BE2C (cell line): ENCODE measurements around the gene ANAPC5.

Source experiments
- DNase-seq: peaks from one replicate; pipeline ENCODE4 v3.0.0-alpha.2; 2020
- H3K27me3 ChIP-seq: fragments of 250-450 bp; sonication (Bioruptor Pico); 2 replicates; pipeline ENCODE4 v1.5.1; 2020; ENCODE audit warnings: mild to moderate bottlenecking
- H3K36me3 ChIP-seq: fragments of 250-450 bp; sonication (Bioruptor Pico); 2 replicates; pipeline ENCODE4 v1.5.1; 2020; ENCODE audit warnings: mild to moderate bottlenecking
- H3K4me1 ChIP-seq: fragments of 250-450 bp; sonication (Bioruptor Pico); 2 replicates; pipeline ENCODE4 v1.5.1; 2020
- H3K4me3 ChIP-seq: 2 replicates; pipeline ENCODE4 v1.5.1; 2011; ENCODE audit warnings: low read depth, low read length
- H3K9me3 ChIP-seq: fragments of 250-450 bp; sonication (Bioruptor Pico); 2 replicates; pipeline ENCODE4 v1.5.1; 2020
- TF ChIP-seq, protein P1 (sequence below): IDR thresholded peaks from 2 replicates; pipeline ENCODE4 v1.5.1; 2012; ENCODE audit warnings: mild to moderate bottlenecking, low read depth, low read length

The ANAPC5 gene

DNA sequence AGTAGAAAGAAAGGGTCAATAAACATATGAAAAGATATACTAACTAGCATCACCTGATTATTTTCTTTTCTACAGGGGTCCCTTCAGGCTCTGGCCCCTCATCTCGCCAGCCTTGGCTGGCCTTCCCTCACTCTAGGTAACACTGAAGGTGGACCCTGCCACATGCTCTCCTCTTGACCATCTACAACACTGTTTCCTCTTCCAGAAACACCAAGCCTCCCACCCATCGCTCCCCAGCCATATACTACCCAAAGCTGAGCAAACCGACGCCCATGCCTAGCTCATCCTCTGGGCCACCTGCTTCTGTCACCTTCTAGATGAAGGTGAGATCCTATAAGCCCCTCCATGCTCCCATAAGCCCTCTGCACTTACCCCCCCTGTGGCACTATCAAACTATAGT, 14.8 kb downstream of the ANAPC5 start:
- no peak for DNase-seq
- H3K4me1 ChIP-seq: no peaks in the 10 kb centered on the region
- peaks cover 70% of the 10 kb centered on the region for H3K36me3 ChIP-seq
- TF ChIP-seq, protein P1, sequence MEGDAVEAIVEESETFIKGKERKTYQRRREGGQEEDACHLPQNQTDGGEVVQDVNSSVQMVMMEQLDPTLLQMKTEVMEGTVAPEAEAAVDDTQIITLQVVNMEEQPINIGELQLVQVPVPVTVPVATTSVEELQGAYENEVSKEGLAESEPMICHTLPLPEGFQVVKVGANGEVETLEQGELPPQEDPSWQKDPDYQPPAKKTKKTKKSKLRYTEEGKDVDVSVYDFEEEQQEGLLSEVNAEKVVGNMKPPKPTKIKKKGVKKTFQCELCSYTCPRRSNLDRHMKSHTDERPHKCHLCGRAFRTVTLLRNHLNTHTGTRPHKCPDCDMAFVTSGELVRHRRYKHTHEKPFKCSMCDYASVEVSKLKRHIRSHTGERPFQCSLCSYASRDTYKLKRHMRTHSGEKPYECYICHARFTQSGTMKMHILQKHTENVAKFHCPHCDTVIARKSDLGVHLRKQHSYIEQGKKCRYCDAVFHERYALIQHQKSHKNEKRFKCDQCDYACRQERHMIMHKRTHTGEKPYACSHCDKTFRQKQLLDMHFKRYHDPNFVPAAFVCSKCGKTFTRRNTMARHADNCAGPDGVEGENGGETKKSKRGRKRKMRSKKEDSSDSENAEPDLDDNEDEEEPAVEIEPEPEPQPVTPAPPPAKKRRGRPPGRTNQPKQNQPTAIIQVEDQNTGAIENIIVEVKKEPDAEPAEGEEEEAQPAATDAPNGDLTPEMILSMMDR: no peak
- H3K4me3 ChIP-seq: no peak overlapping the region
- H3K9me3 ChIP-seq: no peaks in the 10 kb centered on the region
- H3K27me3 ChIP-seq: no peaks in the 10 kb centered on the region

DNA sequence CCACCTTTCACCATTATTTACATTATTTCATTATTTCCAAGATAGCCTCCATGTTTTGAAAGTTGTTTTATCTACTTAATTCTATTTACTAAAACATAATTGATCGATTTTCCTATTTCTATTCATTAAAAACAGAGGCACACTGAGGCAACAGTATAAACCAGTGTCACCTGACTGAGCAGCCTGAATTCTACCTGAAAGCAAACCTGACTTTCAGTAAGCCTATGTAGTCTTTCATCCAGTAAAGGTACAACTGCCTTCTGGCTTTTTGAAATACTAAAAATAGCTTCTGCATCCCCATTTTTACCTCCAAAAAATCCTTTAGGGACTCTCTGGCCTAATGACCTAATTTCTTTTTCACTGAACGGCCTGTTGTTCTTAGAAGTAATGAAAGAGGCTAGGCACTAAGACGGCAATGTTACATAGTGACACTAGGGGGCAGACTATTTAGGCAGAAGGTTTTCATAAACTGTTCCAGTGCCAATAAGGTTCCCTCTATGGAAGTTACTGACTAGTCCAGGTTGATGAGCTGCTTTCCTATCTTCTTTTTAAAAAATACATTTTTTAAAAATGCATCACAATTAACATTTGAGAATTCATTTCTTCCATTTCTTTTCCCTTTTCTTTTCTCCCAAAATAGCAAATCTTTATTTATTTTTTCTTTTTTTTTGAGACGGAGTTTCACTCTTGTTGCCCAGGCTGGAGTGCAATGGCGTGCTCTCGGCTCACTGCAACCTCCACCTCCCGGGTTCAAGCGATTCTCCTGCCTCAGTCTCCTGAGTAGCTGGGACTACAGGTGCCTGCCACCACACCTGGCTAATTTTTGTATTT, 17.5 kb downstream of the ANAPC5 start:
- Histone ChIP-seq H3K36me3 (peaks cover 83% of the 10 kb centered on the region), H3K4me3 (no peak overlapping the region), H3K27me3 (no peaks in the 10 kb centered on the region), H3K4me1 (no peaks in the 10 kb centered on the region), H3K9me3 (no peaks in the 10 kb centered on the region)
- no peak for DNase-seq
- TF ChIP-seq, protein P1: peak; percentile 89

DNA sequence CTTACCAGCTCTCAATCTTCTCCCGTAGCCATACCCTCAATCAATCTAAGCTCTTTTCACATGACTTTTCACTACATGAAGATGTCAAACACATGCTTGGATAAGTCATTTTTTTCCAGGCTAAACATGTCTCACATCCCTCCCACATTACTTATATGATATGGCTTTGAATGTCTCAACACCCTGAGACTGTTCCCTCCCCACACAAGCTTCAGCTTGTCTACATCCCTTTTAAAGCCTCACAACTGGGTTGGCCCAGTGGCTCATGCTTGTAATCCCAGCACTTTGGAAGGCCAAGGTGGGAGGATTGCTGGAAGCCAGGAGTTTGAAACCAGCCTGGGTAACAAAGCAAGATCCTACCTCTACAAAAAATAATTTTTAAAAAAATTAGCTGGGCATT, 18.5 kb downstream of the ANAPC5 start:
- Histone ChIP-seq H3K9me3 (no peaks in the 10 kb centered on the region), H3K27me3 (no peaks in the 10 kb centered on the region), H3K4me1 (no peaks in the 10 kb centered on the region), H3K36me3 (peaks cover 88% of the 10 kb centered on the region), H3K4me3 (no peak overlapping the region)
- TF ChIP-seq, protein P1: no peak
- DNase-seq: no peak

DNA sequence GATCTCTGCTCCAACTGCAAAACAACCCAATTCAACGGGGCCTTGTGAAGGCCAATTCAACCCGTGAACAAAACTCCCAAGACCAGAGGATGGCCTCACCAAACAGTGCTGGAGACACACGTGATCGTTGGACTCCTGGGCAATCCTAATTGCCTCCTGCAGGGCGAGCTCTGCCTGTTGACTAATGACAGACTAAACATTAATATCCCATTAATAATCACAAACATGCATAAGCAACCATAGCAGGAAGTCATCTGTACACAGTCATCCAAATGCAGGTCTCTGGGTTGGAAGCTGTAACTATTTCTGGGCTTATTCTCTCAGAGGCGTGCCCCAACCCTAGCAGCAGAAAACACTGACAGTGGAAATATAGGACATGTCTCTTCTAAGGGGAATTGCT, 21.0 kb downstream of the ANAPC5 start:
- Histone ChIP-seq H3K4me1 (peaks cover 15% of the 10 kb centered on the region), H3K36me3 (peaks cover 97% of the 10 kb centered on the region), H3K4me3 (no peak overlapping the region), H3K9me3 (no peaks in the 10 kb centered on the region), H3K27me3 (no peaks in the 10 kb centered on the region)
- TF ChIP-seq, protein P1: no peak
- DNase-seq: peak; percentile 36

DNA sequence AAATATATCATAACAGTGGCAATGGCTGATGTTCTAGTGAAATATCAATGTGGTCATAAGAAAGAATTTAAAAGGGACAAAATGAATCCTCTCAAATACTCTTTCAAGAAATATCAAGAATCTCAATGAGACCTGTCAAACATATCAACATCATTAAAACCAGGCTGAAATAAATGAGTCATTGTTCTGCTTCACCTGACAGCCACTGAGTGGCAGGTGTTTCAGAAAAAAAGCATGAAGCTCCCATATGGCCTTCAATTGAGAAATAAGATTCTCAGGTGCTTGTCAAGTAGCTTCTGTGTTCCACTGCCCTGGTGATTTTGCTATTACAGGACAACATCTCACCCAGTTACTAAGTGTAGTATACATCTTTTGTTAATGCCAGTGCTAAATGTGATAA, 21.5 kb downstream of the ANAPC5 start:
- no peaks in the 10 kb centered on the region for H3K9me3 ChIP-seq
- H3K4me3 ChIP-seq: no peak overlapping the region
- TF ChIP-seq, protein P1: no peak
- no peaks in the 10 kb centered on the region for H3K27me3 ChIP-seq
- H3K4me1 ChIP-seq: peaks cover 15% of the 10 kb centered on the region
- H3K36me3 ChIP-seq: peaks cover 100% of the 10 kb centered on the region
- DNase-seq: no peak

DNA sequence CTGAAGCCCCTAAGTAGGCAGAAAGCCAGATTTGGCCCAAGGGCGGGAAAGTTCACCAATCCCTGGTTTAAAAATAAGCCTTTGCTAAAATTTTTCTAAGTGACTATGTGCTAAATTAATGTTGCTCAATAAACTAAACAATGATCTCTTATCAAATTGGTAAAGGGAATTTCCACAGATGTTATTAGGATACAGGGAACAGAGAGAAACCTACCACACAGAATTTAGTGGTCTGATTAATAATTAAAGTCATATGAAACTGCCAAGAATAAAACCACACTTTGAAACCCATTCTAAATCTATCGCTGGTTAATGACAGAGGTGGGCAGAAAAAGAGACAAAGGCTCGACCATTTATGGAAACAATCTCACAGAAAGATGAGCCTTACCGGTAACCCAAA, 22.0 kb downstream of the ANAPC5 start:
- no peak for DNase-seq
- H3K36me3 ChIP-seq: peaks cover 97% of the 10 kb centered on the region
- H3K4me3 ChIP-seq: no peak overlapping the region
- H3K4me1 ChIP-seq: peaks cover 15% of the 10 kb centered on the region
- H3K27me3 ChIP-seq: no peaks in the 10 kb centered on the region
- H3K9me3 ChIP-seq: no peaks in the 10 kb centered on the region
- TF ChIP-seq, protein P1: no peak
